Neural cell (in vitro differentiated cells): ENCODE data around the gene GIT2.

Experiments used
- CTCF ChIP-seq: fragments of 450-650 bp; IDR thresholded peaks from 2 replicates; pipeline ENCODE4 v1.5.1; 2014; ENCODE audit warnings: antibody characterized with exemption, mild to moderate bottlenecking, moderate library complexity; ENCODE audit not compliant: poor library complexity, severe bottlenecking
- EP300 ChIP-seq: fragments of 450-650 bp; conservative IDR thresholded peaks from 2 replicates; pipeline ENCODE4 v1.6.1; 2014; ENCODE audit warnings: antibody characterized with exemption, mild to moderate bottlenecking, moderate library complexity; ENCODE audit not compliant: poor library complexity, severe bottlenecking
- EZH2 ChIP-seq: fragments of 200-600, 300-800 bp; shearing (Covaris generic), sonication (generic); IDR thresholded peaks from 2 replicates; pipeline ENCODE4 v1.6.1; 2014; ENCODE audit warnings: antibody characterized with exemption, low read length, borderline replicate concordance, mild to moderate bottlenecking; ENCODE audit not compliant: insufficient read depth, poor library complexity, severe bottlenecking
- POLR2AphosphoS5 ChIP-seq: IDR thresholded peaks from 2 replicates; pipeline ENCODE4 v1.6.1; 2012
- RAD21 ChIP-seq: fragments of 450-650 bp; conservative IDR thresholded peaks from 2 replicates; pipeline ENCODE4 v1.6.1; 2014; ENCODE audit warnings: antibody characterized with exemption, mild to moderate bottlenecking, moderate library complexity
- REST ChIP-seq: IDR thresholded peaks from 2 replicates; pipeline ENCODE4 v1.6.1; 2012; ENCODE audit warnings: borderline replicate concordance
- SMC3 ChIP-seq: fragments of 450-650 bp; conservative IDR thresholded peaks from 2 replicates; pipeline ENCODE4 v1.6.1; 2014; ENCODE audit warnings: antibody characterized with exemption, mild to moderate bottlenecking, moderate library complexity; ENCODE audit not compliant: poor library complexity
- TAF1 ChIP-seq: IDR thresholded peaks from 2 replicates; pipeline ENCODE4 v1.6.1; 2012; ENCODE audit warnings: low read depth

GRCh38 chr12:109919456-109919855 is 76.7 kb downstream of the GIT2 start:
- TF ChIP-seq CTCF = no peak
- no peak for TF ChIP-seq POLR2AphosphoS5
- no peak for TF ChIP-seq SMC3
- TF ChIP-seq REST = no peak
- no peak for TF ChIP-seq EP300
- TF ChIP-seq EZH2 = no peak
- no peak for TF ChIP-seq RAD21
- no peak for TF ChIP-seq TAF1
